H1 (cell line): ENCODE results near the gene MPPED2. TPM values are rescaled to one million over a fixed set of nuclear protein-coding genes. Genes with fewer than 3 reads are reported as not detected.

ENCODE experiments used
- KDM4A ChIP-seq: IDR thresholded peaks from one replicate; pipeline ENCODE4 v1.7.1; 2012; ENCODE audit warnings: low read depth, mild to moderate bottlenecking, moderate library complexity, low read length, inconsistent platforms; ENCODE audit not compliant: severe bottlenecking
- polyA plus RNA-seq, 7 experiments: library from polyadenylated mRNA; depleted of rRNA in 3 of 7; stranded (reverse) in 5 of 7; unstranded in 2 of 7; fragments of >200 nt in 5 of 7; fragments of 200-250 nt in 2 of 7; gene quantifications; 1 replicate in 5 of 7; 2 replicates in 1 of 7; 4 replicates in 1 of 7; pipeline versions ENCODE4 v1.2.1 to v1.2.3, GENCODE V29; 2011 to 2013; ENCODE audit warnings: missing spikeins in 2 of 7, mixed read lengths in 2 of 7
- total RNA-seq: library from RNA; stranded (reverse); fragmentation: NEBNext Ultra II Directional; extraction: Animal tissue kit (Norgen Biotek cat#: 25700); gene quantifications from 2 replicates; pipeline ENCODE4 v1.2.1, GENCODE V29; 2021

MPPED2 gene
- total and polyA plus RNA-seq, 2 of the 8 experiments (the other 6 are each of a cell fraction or from before 2014, with no cell fraction given): 1.3 to 3.5 TPM

- no peak for TF ChIP-seq KDM4A
- TF ChIP-seq, all 59 proteins: peak for 0
Measured at GRCh38 chr11:30459821-30460220, 126.3 kb downstream of the MPPED2 start (continued).
